H1 (cell line): ENCODE results near the gene KCNC3. TPM values are rescaled to one million over a fixed set of nuclear protein-coding genes. Genes with fewer than 3 reads are reported as not detected.

Experiments used
- BACH1 ChIP-seq: IDR thresholded peaks from 2 replicates; pipeline ENCODE4 v1.6.1; 2012; ENCODE audit warnings: low read length, improper control_type of control experiment
- CHD1 ChIP-seq: IDR thresholded peaks from 2 replicates; pipeline ENCODE4 v1.6.1; 2012; ENCODE audit warnings: low read depth, low read length, improper control_type of control experiment
- CTBP2 ChIP-seq: IDR thresholded peaks from 2 replicates; pipeline ENCODE4 v1.7.0; 2011; ENCODE audit warnings: borderline replicate concordance, mild to moderate bottlenecking, moderate library complexity, mixed read lengths, low read length; ENCODE audit not compliant: insufficient read depth, insufficient read length
- EZH2 ChIP-seq: fragments of 200-600 bp; sonication (generic); IDR thresholded peaks from 2 replicates; pipeline ENCODE4 v1.7.1; 2012; ENCODE audit warnings: low read depth, mild to moderate bottlenecking, moderate library complexity, low read length, inconsistent platforms; ENCODE audit not compliant: severe bottlenecking
- JUND ChIP-seq: IDR thresholded peaks from 2 replicates; pipeline ENCODE4 v1.6.1; 2011; ENCODE audit warnings: mild to moderate bottlenecking, improper control_type of control experiment, low read length
- KDM4A ChIP-seq: IDR thresholded peaks from one replicate; pipeline ENCODE4 v1.7.1; 2012; ENCODE audit warnings: low read depth, mild to moderate bottlenecking, moderate library complexity, low read length, inconsistent platforms; ENCODE audit not compliant: severe bottlenecking
- NRF1 ChIP-seq: IDR thresholded peaks from 2 replicates; pipeline ENCODE4 v1.6.1; 2011; ENCODE audit warnings: mild to moderate bottlenecking, low read depth, low read length, improper control_type of control experiment
- POLR2A ChIP-seq, 2 experiments: IDR thresholded peaks; 1 replicate in 1 of 2; 2 replicates in 1 of 2; pipeline ENCODE4 v1.6.1; 2011; ENCODE audit warnings: low read depth in 2 of 2, low read length in 2 of 2, mild to moderate bottlenecking in 2 of 2; ENCODE audit errors: control extremely low read depth in 1 of 2
- RFX5 ChIP-seq: IDR thresholded peaks from 2 replicates; pipeline ENCODE4 v1.6.1; 2011; ENCODE audit warnings: low read depth, low read length, improper control_type of control experiment, borderline replicate concordance
- SAP30 ChIP-seq: fragments of 300-600 bp; sonication (generic); IDR thresholded peaks from 2 replicates; pipeline ENCODE4 v1.7.1; 2012; ENCODE audit warnings: low read length, moderate library complexity, mild to moderate bottlenecking, inconsistent platforms; ENCODE audit not compliant: insufficient read depth, insufficient replicate concordance
- SIN3A ChIP-seq, 2 experiments: IDR thresholded peaks in 1 of 2; conservative IDR thresholded peaks in 1 of 2; 2 replicates each; pipeline ENCODE4 v1.6.1; 2011 to 2012; ENCODE audit warnings: low read length in 2 of 2, improper control_type of control experiment in 1 of 2, low read depth in 1 of 2, mild to moderate bottlenecking in 1 of 2
- SUZ12 ChIP-seq: fragments of 200-600 bp; sonication (generic); IDR thresholded peaks from 2 replicates; pipeline ENCODE4 v1.6.1; 2012; ENCODE audit warnings: mild to moderate bottlenecking, inconsistent platforms, low read length, moderate library complexity, mixed read lengths
- TBP ChIP-seq: IDR thresholded peaks from 2 replicates; pipeline ENCODE4 v1.6.1; 2011; ENCODE audit warnings: low read depth, low read length, improper control_type of control experiment
- TCF12 ChIP-seq: IDR thresholded peaks from 2 replicates; pipeline ENCODE4 v1.6.1; 2011; ENCODE audit warnings: low read depth, mild to moderate bottlenecking, low read length
- TEAD4 ChIP-seq: IDR thresholded peaks from 2 replicates; pipeline ENCODE4 v1.6.1; 2012; ENCODE audit warnings: low read depth, low read length, inconsistent platforms, mixed read lengths
- polyA plus RNA-seq, 7 experiments: library from polyadenylated mRNA; depleted of rRNA in 3 of 7; stranded (reverse) in 5 of 7; unstranded in 2 of 7; fragments of >200 nt in 5 of 7; fragments of 200-250 nt in 2 of 7; gene quantifications; 1 replicate in 5 of 7; 2 replicates in 1 of 7; 4 replicates in 1 of 7; pipeline versions ENCODE4 v1.2.1 to v1.2.3, GENCODE V29; 2011 to 2013; ENCODE audit warnings: missing spikeins in 2 of 7, mixed read lengths in 2 of 7
- total RNA-seq: library from RNA; stranded (reverse); fragmentation: NEBNext Ultra II Directional; extraction: Animal tissue kit (Norgen Biotek cat#: 25700); gene quantifications from 2 replicates; pipeline ENCODE4 v1.2.1, GENCODE V29; 2021
- TF ChIP-seq, protein P1 (sequence below): IDR thresholded peaks from 2 replicates; pipeline ENCODE4 v1.6.1; 2012; ENCODE audit warnings: low read length, inconsistent platforms
- TF ChIP-seq, protein P2 (sequence below): IDR thresholded peaks from 2 replicates; pipeline ENCODE4 v1.6.1; 2011; ENCODE audit warnings: low read depth, mild to moderate bottlenecking, low read length; ENCODE audit not compliant: insufficient read depth

Gene KCNC3
- total and polyA plus RNA-seq, 2 of the 8 experiments (the other 6 are each of a cell fraction or from before 2014, with no cell fraction given) = 3.9 to 7.2 TPM

DNA sequence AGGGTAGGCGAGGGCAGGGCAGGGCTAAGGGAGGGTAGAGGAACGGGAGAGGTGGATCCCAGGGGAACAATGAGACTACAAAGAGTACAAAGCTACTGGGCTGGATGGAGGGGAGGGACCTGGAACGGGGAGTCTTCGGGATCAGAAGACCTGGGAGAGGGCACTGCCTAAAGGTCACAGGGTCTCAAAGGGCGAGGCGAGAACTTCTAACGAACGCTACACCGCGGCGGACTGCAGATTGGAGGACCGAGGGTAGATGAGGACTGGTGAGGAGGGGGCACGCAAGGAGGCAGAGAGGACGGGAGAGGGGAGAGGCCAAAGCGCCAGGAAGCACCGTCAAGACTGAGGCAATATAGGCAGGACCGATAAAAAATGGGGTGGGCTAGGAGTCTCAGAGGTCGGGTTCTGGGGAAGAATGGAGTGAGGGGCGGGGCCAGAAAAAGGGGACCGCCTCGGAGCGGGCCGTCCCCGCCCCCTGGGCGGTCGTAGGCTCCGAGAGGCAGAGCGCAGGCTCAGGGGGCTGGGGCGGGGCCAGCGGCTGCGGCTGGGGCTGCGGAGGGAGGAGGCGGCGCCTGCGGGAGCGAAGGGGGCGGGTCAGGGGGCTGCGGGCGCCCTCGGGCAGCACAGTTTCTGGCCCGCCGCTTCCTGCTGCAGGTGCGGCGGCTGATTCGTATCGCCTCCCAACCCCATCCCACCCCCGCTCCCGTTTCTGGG lies 1.3 kb upstream of the KCNC3 start (continued):
- TF ChIP-seq SUZ12 (no peak), RFX5 (no peak), CHD1 (no peak), TBP (peak; percentile 40; the same call in 1 of the 2 replicates), SIN3A (conservative IDR thresholded peaks at IDR 0.05 in 1 of 2, IDR thresholded peaks at IDR 0.05 in 1 of 2; ENCODE audit: low read depth in 1 of 2, low read length in 2 of 2) (peak in 1 of 2 experiments; percentile 57; a peak in 1 of 4 replicates), BACH1 (no peak), EZH2 (no peak), KDM4A (peak; percentile 43), POLR2A (IDR thresholded peaks at IDR 0.05; ENCODE audit: control extremely low read depth in 1 of 2, low read depth in 2 of 2, low read length in 2 of 2) (peak in 1 of 2 experiments; percentile 46), JUND (no peak), TEAD4 (no peak), TCF12 (no peak), SAP30 (no peak), CTBP2 (no peak), NRF1 (peak; percentile 45; the same call in 1 of the 2 replicates)
- TF ChIP-seq, protein P1, sequence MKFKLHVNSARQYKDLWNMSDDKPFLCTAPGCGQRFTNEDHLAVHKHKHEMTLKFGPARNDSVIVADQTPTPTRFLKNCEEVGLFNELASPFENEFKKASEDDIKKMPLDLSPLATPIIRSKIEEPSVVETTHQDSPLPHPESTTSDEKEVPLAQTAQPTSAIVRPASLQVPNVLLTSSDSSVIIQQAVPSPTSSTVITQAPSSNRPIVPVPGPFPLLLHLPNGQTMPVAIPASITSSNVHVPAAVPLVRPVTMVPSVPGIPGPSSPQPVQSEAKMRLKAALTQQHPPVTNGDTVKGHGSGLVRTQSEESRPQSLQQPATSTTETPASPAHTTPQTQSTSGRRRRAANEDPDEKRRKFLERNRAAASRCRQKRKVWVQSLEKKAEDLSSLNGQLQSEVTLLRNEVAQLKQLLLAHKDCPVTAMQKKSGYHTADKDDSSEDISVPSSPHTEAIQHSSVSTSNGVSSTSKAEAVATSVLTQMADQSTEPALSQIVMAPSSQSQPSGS = no peak
- TF ChIP-seq, protein P2, sequence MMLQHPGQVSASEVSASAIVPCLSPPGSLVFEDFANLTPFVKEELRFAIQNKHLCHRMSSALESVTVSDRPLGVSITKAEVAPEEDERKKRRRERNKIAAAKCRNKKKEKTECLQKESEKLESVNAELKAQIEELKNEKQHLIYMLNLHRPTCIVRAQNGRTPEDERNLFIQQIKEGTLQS = no peak
- TF ChIP-seq, all 59 proteins: peak for 10
